CD4-positive, alpha-beta T cell treated with Interleukin-6 at 100 ng/mL for 8 hours (primary cell): Measurements from ENCODE around the gene HS2ST1.
"Not testable (repeated sequence)": the region's sequence is repeated elsewhere in the genome, so short reads cannot be mapped to it uniquely, and the experiment has no call there.

Experiments
- DNase-seq: peaks from one replicate; pipeline ENCODE4 v3.0.0-alpha.2; 2020; ENCODE audit warnings: mixed read lengths, low spot score

The HS2ST1 gene

GRCh38 chr1:86971778-86972177 lies 57.3 kb downstream of the HS2ST1 start:
- DNase-seq = no peak

DNA sequence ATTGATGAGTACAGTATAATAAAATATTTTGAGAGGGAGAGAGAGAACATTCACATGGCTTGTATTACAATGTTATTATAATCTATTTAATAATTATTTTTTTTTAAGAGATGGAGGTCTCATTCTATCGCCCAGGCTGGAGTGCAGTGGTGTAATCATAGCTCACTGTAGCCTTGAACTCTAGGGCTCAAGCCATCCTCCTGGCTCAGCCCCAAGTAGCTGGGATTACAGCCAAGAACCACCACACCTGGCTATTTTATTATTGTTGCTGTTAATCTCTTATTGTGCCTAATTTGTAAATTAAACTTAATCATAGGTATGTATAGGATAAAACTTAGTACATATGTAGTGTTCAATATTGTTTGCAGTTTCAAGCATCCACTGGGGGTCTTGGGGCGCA lies 57.8 kb downstream of the HS2ST1 start:
- DNase-seq = no peak

DNA sequence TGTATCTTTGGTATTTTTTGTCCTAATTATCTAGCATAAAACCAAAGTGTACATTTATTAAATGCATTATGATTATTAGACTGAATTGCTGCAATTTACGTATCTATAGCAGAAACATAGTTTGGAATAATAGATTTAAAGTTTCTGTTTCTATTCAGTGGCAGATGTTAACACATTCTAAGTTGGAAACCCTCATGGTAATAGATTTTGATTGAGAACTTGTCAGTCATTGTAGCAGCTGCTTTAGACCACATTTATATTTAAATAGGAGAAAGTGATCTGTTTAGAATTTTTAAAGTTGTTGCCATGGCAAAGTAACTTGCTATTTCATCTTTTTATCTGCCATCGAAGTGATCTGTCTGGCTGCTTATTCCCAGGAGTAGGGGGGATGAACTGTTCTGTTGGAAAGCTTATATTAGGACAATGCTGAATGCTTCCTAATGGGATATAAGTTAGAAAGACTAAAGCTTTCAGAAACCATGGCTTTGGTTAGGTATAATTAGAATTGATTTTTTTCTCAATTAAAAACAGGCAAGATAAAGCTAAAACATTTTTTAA lies 61.6 kb downstream of the HS2ST1 start:
- DNase-seq = no peak

- no peak for DNase-seq
These were observed 62.2 kb downstream of the HS2ST1 start for GRCh38 chr1:86976664-86977063.

GRCh38 chr1:86981482-86982213 lies 67.2 kb downstream of the HS2ST1 start:
- no peak for DNase-seq

GRCh38 chr1:86983677-86984076 lies 69.2 kb downstream of the HS2ST1 start:
- not testable (repeated sequence) for DNase-seq

- no peak for DNase-seq
These were observed 73.0 kb downstream of the HS2ST1 start for GRCh38 chr1:86987446-86987845.

- DNase-seq = no peak
These were observed 74.4 kb downstream of the HS2ST1 start for GRCh38 chr1:86988835-86989234.

- not testable (repeated sequence) for DNase-seq
These were observed 75.3 kb downstream of the HS2ST1 start for GRCh38 chr1:86989690-86990089.

- DNase-seq = no peak
These were observed 76.4 kb downstream of the HS2ST1 start for GRCh38 chr1:86990826-86991225.

GRCh38 chr1:86991549-86992186 lies 77.2 kb downstream of the HS2ST1 start:
- DNase-seq = no peak

DNA sequence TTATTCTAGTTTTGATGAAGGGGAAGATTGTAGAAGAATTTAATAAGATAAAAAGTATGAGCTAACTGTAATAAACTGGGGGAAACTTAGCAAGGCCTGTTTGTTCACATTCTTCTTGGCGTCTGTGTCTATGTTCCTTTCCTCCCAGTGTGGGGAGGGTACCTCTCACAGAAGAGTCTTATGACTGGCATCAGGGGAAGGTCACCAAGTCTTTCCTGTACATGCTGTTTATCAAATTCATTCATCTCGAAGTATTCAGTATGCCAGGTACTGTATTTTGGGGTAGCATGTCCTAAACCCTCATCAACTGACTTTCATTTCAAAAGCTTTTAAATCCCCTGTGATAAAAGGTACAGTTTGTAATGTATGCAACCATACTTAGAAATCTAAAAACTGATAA lies 78.4 kb downstream of the HS2ST1 start:
- DNase-seq = no peak

DNA sequence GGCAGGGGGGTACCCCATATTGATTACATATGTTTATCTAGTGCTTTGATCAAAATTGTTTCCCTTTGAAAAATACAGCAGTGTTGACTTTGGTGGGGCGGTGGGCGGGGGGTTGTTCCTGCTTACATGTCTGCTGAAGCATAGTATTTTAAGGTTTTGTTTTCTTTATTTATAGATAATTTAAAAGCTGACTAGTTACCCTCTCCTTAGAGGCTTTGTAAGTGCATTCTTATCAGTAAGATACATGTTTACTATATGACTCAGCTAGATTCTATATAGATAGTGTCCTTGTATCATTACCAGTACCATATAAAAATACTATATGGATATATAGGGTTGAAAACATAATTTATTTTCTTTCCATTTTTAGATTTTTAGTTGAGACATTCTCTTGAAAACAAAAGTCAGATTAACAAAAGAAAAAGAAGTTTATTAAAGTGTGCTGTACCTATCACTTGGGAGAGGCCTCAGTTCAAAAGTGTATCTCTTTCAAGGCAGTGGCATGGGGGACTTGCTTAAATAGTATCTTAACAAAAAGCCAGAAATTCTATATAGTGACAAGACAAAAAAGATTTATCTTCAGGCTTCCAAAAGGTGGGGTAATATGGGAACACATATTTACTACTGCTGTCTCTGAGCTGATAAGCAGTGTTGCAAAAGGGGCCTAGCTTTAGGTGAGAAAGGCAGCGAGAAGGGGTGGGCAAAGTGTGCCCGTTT lies 79.0 kb downstream of the HS2ST1 start:
- DNase-seq = no peak

GRCh38 chr1:86994061-86994460 lies 79.6 kb downstream of the HS2ST1 start:
- no peak for DNase-seq

- DNase-seq = no peak
These were observed 83.1 kb downstream of the HS2ST1 start for GRCh38 chr1:86997538-86997937.

- no peak for DNase-seq
These were observed 83.8 kb downstream of the HS2ST1 start for GRCh38 chr1:86998280-86998679.

DNA sequence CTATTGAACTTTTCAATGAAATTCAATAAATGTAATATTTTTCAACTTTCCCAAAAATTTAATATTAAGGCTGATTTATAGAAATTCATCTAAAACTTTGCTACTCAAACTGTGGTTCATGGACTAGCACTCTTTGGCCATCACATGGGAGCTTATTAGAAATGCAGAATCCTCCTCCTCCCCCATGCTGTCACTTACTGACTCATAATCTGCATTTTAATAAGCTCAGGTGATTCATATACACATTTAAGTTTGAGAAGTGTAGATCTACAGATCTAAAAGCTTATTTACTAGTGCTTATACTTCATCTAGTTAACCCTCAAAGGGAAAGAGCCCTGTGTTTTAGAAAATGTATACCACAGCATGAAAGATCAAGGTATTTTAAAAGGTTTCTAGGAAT lies 84.3 kb downstream of the HS2ST1 start:
- DNase-seq = no peak

GRCh38 chr1:87000460-87000859 lies 86.0 kb downstream of the HS2ST1 start:
- no peak for DNase-seq

DNA sequence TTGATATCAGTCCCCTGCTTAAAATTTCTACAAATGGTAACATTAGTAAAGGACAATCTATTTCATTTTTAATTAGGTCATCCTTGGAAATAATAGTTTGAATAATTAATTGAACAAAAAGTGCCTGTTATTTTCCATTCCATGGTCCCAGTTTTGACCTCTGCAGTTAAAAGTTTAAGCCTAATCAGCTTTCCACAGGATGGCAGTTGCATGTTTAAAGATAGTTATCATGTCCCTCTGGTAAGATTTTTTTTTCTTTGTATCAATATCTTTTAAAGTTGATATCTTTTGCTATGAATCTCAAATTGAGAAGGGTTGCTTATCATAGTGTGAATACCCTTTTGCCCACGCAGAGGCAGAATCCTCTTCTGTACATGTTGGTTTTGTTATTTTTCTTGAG lies 90.4 kb downstream of the HS2ST1 start:
- no peak for DNase-seq

DNA sequence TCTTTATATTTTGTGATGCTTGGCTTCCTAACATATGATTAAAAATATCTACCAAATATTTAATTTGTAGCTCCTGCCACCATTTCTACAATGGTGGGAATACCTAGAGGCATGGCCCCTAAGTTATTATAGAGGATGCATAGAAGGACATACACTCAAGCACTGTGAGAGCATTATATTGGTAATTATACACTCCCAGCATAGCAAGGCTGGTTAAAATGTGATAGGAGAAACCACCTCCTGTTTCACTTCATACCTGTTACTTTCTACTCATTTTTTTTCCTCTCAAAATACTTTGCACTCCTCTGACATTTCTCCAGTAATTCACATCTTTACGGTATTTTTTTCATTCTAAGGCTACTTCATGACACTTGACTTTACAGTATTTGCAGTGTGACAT lies 92.9 kb downstream of the HS2ST1 start:
- DNase-seq = no peak

DNA sequence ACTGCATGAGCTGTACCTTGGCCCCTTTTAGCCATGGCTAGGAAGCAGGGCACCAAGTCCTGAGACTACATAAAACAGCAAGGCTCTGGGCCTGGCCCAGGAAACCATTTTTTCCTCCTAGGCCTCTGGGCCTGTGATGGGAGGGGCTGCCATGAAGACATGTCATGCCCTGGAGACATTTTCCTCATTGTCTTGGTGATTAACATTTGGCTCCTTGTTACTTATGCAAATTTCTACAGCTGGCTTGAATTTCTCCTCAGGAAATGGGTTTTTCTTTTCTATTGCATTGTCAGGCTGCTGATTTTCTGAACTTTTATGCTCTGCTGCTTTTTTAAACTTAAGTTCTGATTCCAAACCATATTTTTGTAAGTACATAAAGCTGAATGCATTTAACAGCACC lies 99.0 kb downstream of the HS2ST1 start:
- not testable (repeated sequence) for DNase-seq

GRCh38 chr1:87017998-87018672 lies 103.7 kb downstream of the HS2ST1 start:
- no peak for DNase-seq
